ENCODE results near the gene ELK1. TPM values are rescaled to one million over a fixed set of nuclear protein-coding genes. Genes with fewer than 3 reads are reported as not detected.

Gene ELK1
- total and polyA plus RNA-seq, 8 donors, result 23.1 to 35.2 (median 27.8) TPM

DNA sequence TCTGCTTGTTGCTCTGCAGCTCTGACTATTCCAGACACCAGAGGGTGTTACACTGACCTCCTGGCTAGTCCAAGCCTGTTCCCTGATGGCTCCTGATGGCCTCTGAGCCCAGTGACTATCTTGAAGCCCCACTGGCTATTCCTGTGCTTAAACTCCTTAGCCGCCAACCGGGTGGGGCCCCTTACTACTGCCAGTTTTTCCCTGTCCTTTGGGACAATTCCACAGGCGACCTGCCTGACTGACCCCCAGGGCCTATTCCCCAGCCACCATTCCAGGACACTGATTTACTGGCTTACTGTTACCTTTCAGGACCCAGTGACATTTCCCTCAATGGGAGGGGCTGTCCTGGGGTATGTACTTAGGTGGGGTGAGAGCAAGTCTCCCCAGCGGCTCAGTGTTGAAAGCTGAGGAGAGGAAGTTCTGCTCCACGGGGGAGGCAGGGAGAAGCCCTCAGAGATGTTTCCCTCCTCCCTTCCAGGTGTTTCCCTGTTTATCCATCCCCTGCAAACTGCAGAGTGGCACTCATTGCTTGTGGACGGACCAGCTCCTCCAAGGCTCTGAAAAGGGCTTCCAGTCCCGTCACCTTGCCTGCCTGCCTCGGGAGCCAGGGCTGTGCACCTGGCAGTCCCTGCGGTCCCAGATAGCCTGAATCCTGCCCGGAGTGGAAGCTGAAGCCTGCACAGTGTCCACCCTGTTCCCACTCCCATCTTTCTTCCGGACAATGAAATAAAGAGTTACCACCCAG lies 64.1 kb downstream of the ELK1 start:
- DNase-seq, result no peak
- H3K9me3 ChIP-seq, result no peaks in the 10 kb centered on the region
- H3K27me3 ChIP-seq, result no peaks in the 10 kb centered on the region
- H3K36me3 ChIP-seq, result peaks cover 0 to 19% of the 10 kb centered on the region in 2 donors
- intact Hi-C loops (cut with DNase I), result no loop called here
- TF ChIP-seq, protein P1, sequence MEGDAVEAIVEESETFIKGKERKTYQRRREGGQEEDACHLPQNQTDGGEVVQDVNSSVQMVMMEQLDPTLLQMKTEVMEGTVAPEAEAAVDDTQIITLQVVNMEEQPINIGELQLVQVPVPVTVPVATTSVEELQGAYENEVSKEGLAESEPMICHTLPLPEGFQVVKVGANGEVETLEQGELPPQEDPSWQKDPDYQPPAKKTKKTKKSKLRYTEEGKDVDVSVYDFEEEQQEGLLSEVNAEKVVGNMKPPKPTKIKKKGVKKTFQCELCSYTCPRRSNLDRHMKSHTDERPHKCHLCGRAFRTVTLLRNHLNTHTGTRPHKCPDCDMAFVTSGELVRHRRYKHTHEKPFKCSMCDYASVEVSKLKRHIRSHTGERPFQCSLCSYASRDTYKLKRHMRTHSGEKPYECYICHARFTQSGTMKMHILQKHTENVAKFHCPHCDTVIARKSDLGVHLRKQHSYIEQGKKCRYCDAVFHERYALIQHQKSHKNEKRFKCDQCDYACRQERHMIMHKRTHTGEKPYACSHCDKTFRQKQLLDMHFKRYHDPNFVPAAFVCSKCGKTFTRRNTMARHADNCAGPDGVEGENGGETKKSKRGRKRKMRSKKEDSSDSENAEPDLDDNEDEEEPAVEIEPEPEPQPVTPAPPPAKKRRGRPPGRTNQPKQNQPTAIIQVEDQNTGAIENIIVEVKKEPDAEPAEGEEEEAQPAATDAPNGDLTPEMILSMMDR (IDR thresholded peaks at IDR 0.05), result no peak
- ATAC-seq, result no peak
- no peak overlapping the region for H3K4me3 ChIP-seq
- peaks cover 0 to 17% of the 10 kb centered on the region in 2 donors for H3K4me1 ChIP-seq
- no peak overlapping the region for H3K27ac ChIP-seq

Small RNA genes within 50 kb of the gene (microRNA-seq; reads per million reads assigned to microRNA genes)
- 0 to 0.34 reads per million in 2 donors for gene MIR4769

Other genes starting within 250 kb of the ELK1 start
- gene ZNF41, start 167.3 kb downstream of the ELK1 start, total RNA-seq, result 10 to 100 TPM in 1 of 2 donors, 1 to 10 TPM in 1; 8.1 to 10.7 TPM
- gene ZNF41, start 167.3 kb downstream of the ELK1 start, polyA plus RNA-seq (ENCODE audit: insufficient read length in 6 of 6), result 10 to 100 TPM; 12.7 to 15.4 (median 14.4) TPM
- 10 to 100 TPM; 92.7 to 93.1 TPM for gene ARAF, start 89.4 kb downstream of the ELK1 start, total RNA-seq
- 10 to 100 TPM; 47.5 to 57.0 (median 51.4) TPM for gene ARAF, start 89.4 kb downstream of the ELK1 start, polyA plus RNA-seq (ENCODE audit: insufficient read length in 6 of 6)
- 1,000 to 10,000 TPM in 1 of 2 donors, 100 to 1,000 TPM in 1; 998 to 2,737 TPM for gene TIMP1, start 68.1 kb downstream of the ELK1 start, total RNA-seq
- 100 to 1,000 TPM; 107 to 148 (median 118) TPM for gene TIMP1, start 68.1 kb downstream of the ELK1 start, polyA plus RNA-seq (ENCODE audit: insufficient read length in 6 of 6)
- 1 to 10 TPM; 1.0 to 1.6 TPM for gene SYN1, start 30.7 kb downstream of the ELK1 start, total RNA-seq
- 1 to 10 TPM; 4.7 to 7.2 (median 5.8) TPM for gene SYN1, start 30.7 kb downstream of the ELK1 start, polyA plus RNA-seq (ENCODE audit: insufficient read length in 6 of 6)
- 10 to 100 TPM in 1 of 2 donors, 1 to 10 TPM in 1; 7.6 to 25.4 TPM for gene CFP, start 20.6 kb downstream of the ELK1 start, total RNA-seq
- 1 to 10 TPM; 4.2 to 7.0 (median 6.1) TPM for gene CFP, start 20.6 kb downstream of the ELK1 start, polyA plus RNA-seq (ENCODE audit: insufficient read length in 6 of 6)
- 100 to 1,000 TPM in 1 of 2 donors, 10 to 100 TPM in 1; 77.9 to 104 TPM for gene UXT, start 8.6 kb upstream of the ELK1 start, total RNA-seq
- gene UXT, start 8.6 kb upstream of the ELK1 start, polyA plus RNA-seq (ENCODE audit: insufficient read length in 6 of 6), result 100 to 1,000 TPM; 117 to 130 (median 120) TPM
- gene ZNF81, start 186.3 kb upstream of the ELK1 start, total RNA-seq, result 10 to 100 TPM in 1 of 2 donors, 1 to 10 TPM in 1; 8.5 to 12.3 TPM
- gene ZNF81, start 186.3 kb upstream of the ELK1 start, polyA plus RNA-seq (ENCODE audit: insufficient read length in 6 of 6), result 1 to 10 TPM; 5.8 to 9.1 (median 6.5) TPM

Measured in left lung (tissue), 10 donors.